Smooth muscle cell (in vitro differentiated cells): Measurements from ENCODE around the gene DHDDS. TPM values are rescaled to one million over a fixed set of nuclear protein-coding genes. Genes with fewer than 3 reads are reported as not detected.

Source experiments
- DNase-seq: peaks from one replicate; lab custom pipeline; 2025; ENCODE audit not compliant: unreplicated experiment; lab: John Stamatoyannopoulos, UW
- H2AFZ ChIP-seq: fragments of 200-600 bp; sonication (generic); 2 replicates; pipeline ENCODE4 v1.6.0; 2016; ENCODE audit warnings: antibody characterized with exemption, low read depth, mild to moderate bottlenecking
- H3F3A ChIP-seq: fragments of 200-600 bp; sonication (generic); 2 replicates; pipeline ENCODE4 v1.6.0; 2017; ENCODE audit warnings: antibody characterized with exemption, low read depth
- H3K27ac ChIP-seq: fragments of 200-600 bp; sonication (generic); 2 replicates; pipeline ENCODE4 v1.5.1; 2016; ENCODE audit warnings: low read depth, mild to moderate bottlenecking
- H3K27me3 ChIP-seq: fragments of 200-600 bp; sonication (generic); 2 replicates; pipeline ENCODE4 v1.6.1; 2016; ENCODE audit warnings: low read depth, mild to moderate bottlenecking
- H3K36me3 ChIP-seq: fragments of 200-600 bp; sonication (generic); 2 replicates; pipeline ENCODE4 v1.5.1; 2016; ENCODE audit warnings: low read depth
- H3K4me1 ChIP-seq: fragments of 200-600 bp; sonication (generic); 2 replicates; pipeline ENCODE4 v1.5.1; 2016; ENCODE audit warnings: low read depth
- H3K4me2 ChIP-seq: fragments of 200-600 bp; sonication (generic); 2 replicates; pipeline ENCODE4 v1.6.0; 2016; ENCODE audit warnings: mild to moderate bottlenecking
- H3K4me3 ChIP-seq: fragments of 200-600 bp; sonication (generic); 2 replicates; pipeline ENCODE4 v1.5.1; 2016; ENCODE audit warnings: mild to moderate bottlenecking
- H3K79me2 ChIP-seq: fragments of 200-600 bp; sonication (generic); 2 replicates; pipeline ENCODE4 v1.6.0; 2016; ENCODE audit warnings: low read depth, mild to moderate bottlenecking
- H3K9ac ChIP-seq: fragments of 200-600 bp; sonication (generic); 2 replicates; pipeline ENCODE4 v1.6.0; 2016; ENCODE audit warnings: low read depth
- H3K9me3 ChIP-seq: fragments of 200-600 bp; sonication (generic); replicated peaks from 2 replicates; pipeline ENCODE4 v1.5.1; 2016; ENCODE audit warnings: low read depth
- H4K20me1 ChIP-seq: fragments of 200-600 bp; sonication (generic); 2 replicates; pipeline ENCODE4 v1.6.0; 2016; ENCODE audit warnings: low read depth
- CTCF ChIP-seq: fragments of 200-600 bp; sonication (generic); IDR thresholded peaks from 2 replicates; pipeline ENCODE4 v1.5.1; 2017; ENCODE audit warnings: borderline replicate concordance, mild to moderate bottlenecking, antibody characterized with exemption; ENCODE audit not compliant: insufficient read depth, poor library complexity, severe bottlenecking
- WGBS: methylation state at CpG from one replicate; pipeline ENCODE4 v1.1.7; 2016; ENCODE audit warnings: low lambda C conversion rate; 5-methylcytosine and 5-hydroxymethylcytosine counted together
- polyA plus RNA-seq: library from polyadenylated mRNA; unstranded; fragments of >200 nt; fragmentation: Nextera tagmentation; extraction: Ambion mirVana; gene quantifications from 2 replicates; pipeline ENCODE4 v1.2.1, GENCODE V29; 2016
- total RNA-seq: library from RNA; depleted of rRNA; stranded (reverse); fragments of >200 nt; gene quantifications from 2 replicates; pipeline ENCODE4 v1.2.3, GENCODE V29; 2014

The DHDDS gene
- total and polyA plus RNA-seq, 2 experiments from 2014 or later: 37.5 to 41.5 TPM

- H3K9me3 ChIP-seq: no peaks in the 10 kb centered on the region
- no peaks in the 10 kb centered on the region for H3K79me2 ChIP-seq
- H3K36me3 ChIP-seq: peaks cover 9% of the 10 kb centered on the region
- H3F3A ChIP-seq: no peaks in the 10 kb centered on the region
- no peaks in the 10 kb centered on the region for H3K27me3 ChIP-seq
- H4K20me1 ChIP-seq: peaks cover 7% of the 10 kb centered on the region
- H3K4me1 ChIP-seq: no peaks in the 10 kb centered on the region
- no peak for DNase-seq
- no peak overlapping the region for H3K4me2 ChIP-seq
- H3K27ac ChIP-seq: no peak overlapping the region
- 96% methylated on average over 1 of the region's 1 CpG for WGBS
- H3K4me3 ChIP-seq: no peak overlapping the region
- no peak for TF ChIP-seq CTCF
- H3K9ac ChIP-seq: no peak overlapping the region
- no peak overlapping the region for H2AFZ ChIP-seq
Measured at GRCh38 chr1:26459148-26459547, 27.0 kb downstream of the DHDDS start.

- Histone ChIP-seq H3K36me3 (peaks cover 9% of the 10 kb centered on the region), H3K27ac (no peak overlapping the region), H2AFZ (no peak overlapping the region), H4K20me1 (peaks cover 7% of the 10 kb centered on the region), H3K4me3 (no peak overlapping the region), H3K79me2 (no peaks in the 10 kb centered on the region), H3K4me2 (no peak overlapping the region), H3K9ac (no peak overlapping the region), H3K4me1 (no peaks in the 10 kb centered on the region), H3F3A (no peaks in the 10 kb centered on the region), H3K27me3 (no peaks in the 10 kb centered on the region), H3K9me3 (no peaks in the 10 kb centered on the region)
- no peak for DNase-seq
- no peak for TF ChIP-seq CTCF
- WGBS: 95% methylated on average over 3 of the region's 3 CpGs
Measured at GRCh38 chr1:26459573-26460031, 27.5 kb downstream of the DHDDS start.

GRCh38 chr1:26468911-26469310, 36.8 kb downstream of the DHDDS start:
- Histone ChIP-seq H3K9ac (no peak overlapping the region), H3K27me3 (no peaks in the 10 kb centered on the region), H3K9me3 (no peaks in the 10 kb centered on the region), H3K36me3 (peaks cover 10% of the 10 kb centered on the region), H3K4me3 (no peak overlapping the region), H2AFZ (no peak overlapping the region), H3K4me1 (peaks cover 42% of the 10 kb centered on the region), H3F3A (peaks cover 16% of the 10 kb centered on the region), H3K27ac (no peak overlapping the region), H3K4me2 (no peak overlapping the region), H4K20me1 (peaks cover 42% of the 10 kb centered on the region), H3K79me2 (peaks cover 9% of the 10 kb centered on the region)
- 92% methylated on average over 10 of the region's 10 CpGs for WGBS
- TF ChIP-seq CTCF: no peak
- no peak for DNase-seq

- H3K4me2 ChIP-seq: no peak overlapping the region
- peaks cover 13% of the 10 kb centered on the region for H3K36me3 ChIP-seq
- H2AFZ ChIP-seq: no peak overlapping the region
- no peak overlapping the region for H3K4me3 ChIP-seq
- H3K27me3 ChIP-seq: no peaks in the 10 kb centered on the region
- DNase-seq: no peak
- no peak overlapping the region for H3K9ac ChIP-seq
- WGBS: 96% methylated on average over 5 of the region's 5 CpGs
- no peak for TF ChIP-seq CTCF
- H3K4me1 ChIP-seq: peaks cover 46% of the 10 kb centered on the region
- peaks cover 15% of the 10 kb centered on the region for H3K79me2 ChIP-seq
- peaks cover 48% of the 10 kb centered on the region for H4K20me1 ChIP-seq
- no peaks in the 10 kb centered on the region for H3K9me3 ChIP-seq
- peaks cover 16% of the 10 kb centered on the region for H3F3A ChIP-seq
- H3K27ac ChIP-seq: no peak overlapping the region
Measured at GRCh38 chr1:26469558-26469957, 37.4 kb downstream of the DHDDS start.
